ENCODE results near the gene OOEP.

The OOEP gene

DNA sequence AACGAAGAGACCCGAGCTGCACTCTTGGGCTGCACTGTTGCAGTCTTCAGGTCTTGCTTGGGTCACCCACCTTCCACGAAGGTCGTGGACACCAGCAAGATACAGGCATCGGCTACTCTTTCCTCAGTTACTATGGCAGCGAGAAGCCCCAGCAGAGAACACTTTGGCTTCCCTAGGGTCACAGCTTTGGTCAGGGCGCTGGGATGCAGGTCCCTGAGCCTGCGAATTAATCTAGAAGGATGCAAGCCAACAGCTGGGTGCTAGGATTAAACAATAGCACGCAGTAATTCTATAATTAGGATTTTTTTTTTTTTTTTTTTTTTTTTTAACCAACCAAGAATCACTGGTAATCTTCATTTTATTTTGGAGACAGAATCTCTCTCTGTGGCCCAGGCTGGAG, 5.1 kb downstream of the OOEP start:
- no peak for DNase-seq (ENCODE audit: low read depth in 2 of 2)

- no peak for DNase-seq (ENCODE audit: low read depth in 2 of 2)
Measured at GRCh38 chr6:73364121-73364520, 5.6 kb downstream of the OOEP start.

DNA sequence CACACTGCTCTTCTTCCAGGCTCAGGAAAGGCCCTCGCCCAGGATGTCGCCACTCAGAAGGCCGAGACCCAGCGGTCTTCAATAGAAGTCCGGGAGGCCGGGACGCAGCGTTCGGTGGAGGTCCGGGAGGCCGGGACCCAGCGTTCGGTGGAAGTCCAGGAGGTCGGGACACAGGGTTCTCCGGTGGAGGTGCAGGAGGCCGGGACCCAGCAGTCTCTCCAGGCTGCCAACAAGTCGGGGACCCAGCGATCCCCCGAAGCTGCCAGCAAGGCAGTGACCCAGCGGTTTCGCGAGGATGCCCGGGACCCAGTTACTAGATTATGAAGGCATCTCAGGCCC, 6.2 kb downstream of the OOEP start:
- no peak for DNase-seq (ENCODE audit: low read depth in 2 of 2)

- no peak for DNase-seq (ENCODE audit: low read depth in 2 of 2)
Measured at GRCh38 chr6:73362869-73363536, 6.7 kb downstream of the OOEP start.

- DNase-seq (ENCODE audit: low read depth in 2 of 2): no peak
Measured at GRCh38 chr6:73362358-73362757, 7.3 kb downstream of the OOEP start, which contains the start of gene KHDC3L. TSS of gene KHDC3L (plus strand) at chr6:73362658. CDS start at chr6:73362730, 72 bp downstream.

DNA sequence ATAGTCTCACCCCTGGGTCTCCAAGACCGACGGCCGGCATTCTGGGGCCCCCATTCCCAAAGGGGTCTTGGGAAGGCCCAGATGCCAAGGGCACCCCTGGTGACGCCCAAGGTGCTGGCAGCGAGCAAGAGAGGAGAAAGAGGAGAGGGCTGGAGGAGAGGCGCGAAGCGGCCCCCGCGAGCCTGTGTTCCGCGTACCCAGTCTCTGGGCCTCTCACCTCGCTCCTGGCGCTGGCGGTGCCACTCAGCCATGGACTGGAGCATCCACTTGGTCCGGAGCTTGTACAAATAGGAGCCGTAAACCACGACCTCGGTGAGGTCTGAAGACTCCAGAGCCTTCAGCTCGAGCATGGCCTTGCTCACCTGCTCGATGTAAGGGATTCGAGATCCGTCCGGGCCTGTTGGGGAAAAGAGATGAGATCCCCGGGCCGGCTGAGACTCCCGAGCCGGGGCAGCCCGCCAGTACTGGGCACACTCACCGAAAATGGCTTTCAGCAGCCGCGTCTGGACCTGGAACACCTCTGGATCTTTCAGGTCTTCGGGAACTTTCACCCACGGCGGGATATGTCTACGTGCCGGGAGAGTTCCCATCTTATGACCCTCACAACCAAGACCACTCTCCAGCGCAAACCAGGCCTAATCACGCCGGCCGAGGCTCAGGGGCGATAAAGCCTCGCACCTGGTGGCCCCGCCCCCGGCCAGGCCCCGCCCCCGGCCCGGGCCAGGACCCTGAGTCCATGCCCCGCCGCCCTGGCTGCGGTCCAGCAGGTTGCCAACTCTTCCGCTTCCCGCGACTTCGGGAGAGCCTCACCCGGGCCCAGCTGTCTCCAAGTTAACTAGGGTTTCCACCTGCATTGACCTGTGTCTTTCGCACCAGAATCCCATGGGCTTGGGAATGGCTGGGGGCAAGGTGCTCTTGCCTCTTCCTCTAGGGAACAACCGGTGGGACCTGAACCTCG, 15.8 kb downstream of the OOEP start, which contains the start of gene DPPA5:
DPPA5 (minus strand) TSS at position 641 of the 958 bp plus-strand sequence; CDS start at position 590, 51 bp downstream.
- no peak for DNase-seq (ENCODE audit: low read depth in 2 of 2)

GRCh38 chr6:73349311-73349710, 20.4 kb downstream of the OOEP start:
- DNase-seq (ENCODE audit: low read depth in 2 of 2): no peak

DNA sequence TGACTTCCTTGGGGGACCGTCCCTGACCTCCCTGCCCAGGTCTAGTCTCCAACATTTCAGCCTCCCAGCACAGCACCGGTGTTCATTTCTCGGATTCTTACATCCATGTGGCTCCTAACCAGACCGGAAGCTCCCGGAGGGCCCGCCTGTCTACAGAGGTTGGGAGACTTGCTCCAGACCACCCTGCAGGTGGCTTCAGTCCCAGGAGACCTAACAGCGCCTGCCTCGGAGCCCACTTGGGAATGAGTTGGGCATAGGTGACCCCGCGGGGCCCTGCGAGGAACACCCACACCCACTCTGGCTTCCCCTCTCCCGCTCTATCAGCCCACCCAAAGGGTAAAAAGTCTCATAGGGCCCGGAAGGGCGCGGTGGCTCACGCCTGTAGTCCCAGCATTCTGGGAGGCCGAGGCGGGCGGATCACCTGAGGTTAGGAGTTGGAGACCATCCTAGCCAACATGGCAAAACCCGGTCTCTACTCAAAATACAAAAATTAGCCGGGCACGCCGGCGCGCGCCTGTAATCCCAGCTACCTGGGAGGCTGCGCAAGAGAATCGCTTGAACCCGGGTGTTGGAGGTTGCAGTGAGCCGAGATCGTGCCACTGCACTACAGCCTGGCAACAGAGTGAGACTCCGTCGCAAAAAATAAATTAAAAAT, 21.0 kb downstream of the OOEP start:
- no peak for DNase-seq (ENCODE audit: low read depth in 2 of 2)

- DNase-seq (ENCODE audit: low read depth in 2 of 2): no peak
Measured at GRCh38 chr6:73343164-73343563, 26.5 kb downstream of the OOEP start.

- no peak for DNase-seq (ENCODE audit: low read depth in 2 of 2)
Measured at GRCh38 chr6:73342174-73342573, 27.5 kb downstream of the OOEP start.

- no peak for DNase-seq (ENCODE audit: low read depth in 2 of 2)
Measured at GRCh38 chr6:73341335-73341734, 28.4 kb downstream of the OOEP start.

GRCh38 chr6:73340048-73340447, 29.6 kb downstream of the OOEP start:
- DNase-seq (ENCODE audit: low read depth in 2 of 2): no peak

DNA sequence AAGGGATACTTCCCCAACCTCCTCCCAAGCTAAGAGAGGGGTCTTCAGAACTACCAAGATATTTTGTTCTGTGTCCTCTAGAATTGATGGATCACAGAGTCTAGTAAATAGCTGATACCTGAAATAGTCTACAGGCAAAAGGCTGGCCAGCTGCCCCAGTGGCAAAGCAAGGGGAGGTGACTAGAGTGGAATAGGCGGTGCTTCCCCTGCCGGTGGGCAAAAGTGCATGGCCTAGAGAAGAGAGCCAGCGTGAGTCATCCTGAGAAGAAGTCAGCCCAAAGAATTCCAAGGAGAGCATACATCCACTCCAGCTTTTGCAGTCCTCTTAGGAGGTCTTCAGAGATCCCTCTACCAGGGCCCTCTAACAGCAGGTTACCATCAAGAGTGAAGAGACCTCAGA, 30.4 kb downstream of the OOEP start:
- DNase-seq (ENCODE audit: low read depth in 2 of 2): no peak

- no peak for DNase-seq (ENCODE audit: low read depth in 2 of 2)
Measured at GRCh38 chr6:73329201-73329600, 40.5 kb downstream of the OOEP start.

DNA sequence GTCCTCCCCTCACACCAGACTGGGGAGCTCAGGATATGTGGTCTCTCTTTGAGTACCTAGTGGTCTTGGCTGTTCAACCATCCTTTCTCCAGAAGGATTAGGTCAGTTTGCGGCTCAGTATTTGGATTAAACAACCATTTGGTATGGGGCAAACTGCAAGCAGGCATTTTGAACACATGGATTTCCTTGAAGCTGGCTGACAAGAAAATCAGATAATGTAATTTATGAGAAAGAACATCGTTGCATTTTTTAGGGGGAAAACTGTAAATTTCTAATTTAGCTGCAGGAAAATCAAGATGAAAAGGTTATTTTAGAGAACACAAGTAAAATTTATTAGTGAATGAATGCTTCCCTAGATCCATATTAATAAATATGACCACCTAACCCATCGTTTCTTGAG, 40.9 kb downstream of the OOEP start:
- DNase-seq (ENCODE audit: low read depth in 2 of 2): no peak

DNA sequence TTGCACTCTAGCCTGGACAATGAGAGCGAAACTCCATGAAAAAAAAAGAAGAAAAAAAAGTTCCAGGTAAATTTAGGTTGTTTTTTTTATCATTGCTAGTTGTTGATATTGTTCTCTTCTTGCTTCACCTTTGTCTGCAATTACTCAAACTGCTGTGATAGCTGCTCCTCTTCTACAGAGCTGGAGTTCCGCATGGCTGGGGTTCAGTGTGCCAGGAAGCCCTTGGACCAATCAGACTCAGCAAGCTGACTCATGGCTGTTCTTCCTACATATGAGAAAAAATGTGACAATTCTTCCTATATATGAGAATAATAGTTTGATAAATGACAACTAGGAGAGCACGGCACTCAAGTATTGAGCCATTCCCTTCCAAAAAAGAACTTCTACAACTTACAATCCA, 44.0 kb downstream of the OOEP start:
- no peak for DNase-seq (ENCODE audit: low read depth in 2 of 2)

DNA sequence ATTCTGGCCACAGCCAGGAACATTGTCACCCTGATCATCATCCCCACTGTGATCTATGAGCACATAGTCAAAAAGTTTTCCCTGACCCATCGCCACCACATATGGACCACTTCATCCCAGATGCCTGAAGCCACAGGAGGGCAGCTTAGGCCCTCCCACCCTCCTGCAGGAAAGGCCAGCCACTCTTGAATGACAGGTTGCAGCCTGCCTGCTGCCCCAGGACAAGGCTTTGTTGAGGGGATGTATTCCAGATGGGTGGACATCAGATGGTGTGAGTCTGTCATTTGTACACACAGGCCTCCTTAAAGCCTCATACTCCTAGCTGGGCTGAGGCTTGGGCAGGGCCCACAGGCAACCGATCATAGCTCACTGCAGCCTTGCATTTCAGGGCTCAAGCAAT, 46.4 kb downstream of the OOEP start:
- no peak for DNase-seq (ENCODE audit: low read depth in 2 of 2)

Data from stimulated activated CD4-positive, alpha-beta T cell treated with anti-CD3 and anti-CD28 coated beads, Interleukin-15, amount 100 ng/mL, for 48 hours (primary cell).